VCaP (cell line): ENCODE data around the gene POLR3F.
"Not testable (repeated sequence)": the region's sequence is repeated elsewhere in the genome, so short reads cannot be mapped to it uniquely, and the experiment has no call there.

ENCODE experiments used
- H3K27ac ChIP-seq: fragments of 450-650 bp; 2 replicates; pipeline ENCODE4 v1.5.1; 2017
- TF ChIP-seq, protein P1 (sequence below): fragments of 450-650 bp; conservative IDR thresholded peaks from 2 replicates; pipeline ENCODE4 v1.5.1; 2017; ENCODE audit warnings: mild to moderate bottlenecking, moderate library complexity

POLR3F gene

DNA sequence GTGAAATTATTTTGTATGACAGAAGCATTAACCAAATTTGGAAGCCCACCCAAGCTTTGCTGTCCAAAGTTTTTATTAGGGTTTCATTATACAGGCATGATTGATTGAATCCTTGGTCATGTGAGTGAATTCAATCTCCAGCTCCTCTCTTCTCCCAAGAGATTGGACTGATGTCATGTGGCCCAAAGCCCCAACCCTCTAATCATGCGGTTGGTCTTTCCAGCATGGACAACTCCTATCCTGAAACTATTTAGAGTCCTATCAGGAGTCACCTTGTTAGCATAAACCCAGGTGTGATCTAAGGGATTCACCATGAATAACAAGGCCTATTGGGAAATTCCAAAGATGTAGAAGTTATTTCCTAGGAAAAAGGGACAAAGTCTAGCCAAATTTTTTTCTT lies 10.6 kb downstream of the POLR3F start:
- TF ChIP-seq, protein P1, sequence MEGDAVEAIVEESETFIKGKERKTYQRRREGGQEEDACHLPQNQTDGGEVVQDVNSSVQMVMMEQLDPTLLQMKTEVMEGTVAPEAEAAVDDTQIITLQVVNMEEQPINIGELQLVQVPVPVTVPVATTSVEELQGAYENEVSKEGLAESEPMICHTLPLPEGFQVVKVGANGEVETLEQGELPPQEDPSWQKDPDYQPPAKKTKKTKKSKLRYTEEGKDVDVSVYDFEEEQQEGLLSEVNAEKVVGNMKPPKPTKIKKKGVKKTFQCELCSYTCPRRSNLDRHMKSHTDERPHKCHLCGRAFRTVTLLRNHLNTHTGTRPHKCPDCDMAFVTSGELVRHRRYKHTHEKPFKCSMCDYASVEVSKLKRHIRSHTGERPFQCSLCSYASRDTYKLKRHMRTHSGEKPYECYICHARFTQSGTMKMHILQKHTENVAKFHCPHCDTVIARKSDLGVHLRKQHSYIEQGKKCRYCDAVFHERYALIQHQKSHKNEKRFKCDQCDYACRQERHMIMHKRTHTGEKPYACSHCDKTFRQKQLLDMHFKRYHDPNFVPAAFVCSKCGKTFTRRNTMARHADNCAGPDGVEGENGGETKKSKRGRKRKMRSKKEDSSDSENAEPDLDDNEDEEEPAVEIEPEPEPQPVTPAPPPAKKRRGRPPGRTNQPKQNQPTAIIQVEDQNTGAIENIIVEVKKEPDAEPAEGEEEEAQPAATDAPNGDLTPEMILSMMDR: no peak
- H3K27ac ChIP-seq: no peak overlapping the region

DNA sequence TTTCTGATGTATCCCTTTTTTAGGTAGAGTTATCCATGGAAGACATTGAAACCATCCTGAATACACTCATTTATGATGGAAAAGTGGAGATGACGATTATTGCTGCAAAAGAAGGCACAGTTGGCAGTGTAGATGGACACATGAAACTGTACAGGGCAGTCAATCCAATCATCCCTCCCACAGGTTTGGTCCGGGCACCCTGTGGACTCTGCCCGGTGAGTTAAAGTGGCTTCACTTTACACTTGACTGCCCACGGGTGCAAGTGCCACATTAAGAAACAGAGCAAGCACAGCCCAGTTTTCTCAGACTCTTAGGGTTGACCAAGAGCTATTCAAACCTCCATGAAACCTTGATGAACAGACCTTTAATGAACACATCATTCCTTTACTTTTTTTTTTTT lies 14.4 kb downstream of the POLR3F start:
- TF ChIP-seq, protein P1: no peak
- H3K27ac ChIP-seq: no peak overlapping the region

DNA sequence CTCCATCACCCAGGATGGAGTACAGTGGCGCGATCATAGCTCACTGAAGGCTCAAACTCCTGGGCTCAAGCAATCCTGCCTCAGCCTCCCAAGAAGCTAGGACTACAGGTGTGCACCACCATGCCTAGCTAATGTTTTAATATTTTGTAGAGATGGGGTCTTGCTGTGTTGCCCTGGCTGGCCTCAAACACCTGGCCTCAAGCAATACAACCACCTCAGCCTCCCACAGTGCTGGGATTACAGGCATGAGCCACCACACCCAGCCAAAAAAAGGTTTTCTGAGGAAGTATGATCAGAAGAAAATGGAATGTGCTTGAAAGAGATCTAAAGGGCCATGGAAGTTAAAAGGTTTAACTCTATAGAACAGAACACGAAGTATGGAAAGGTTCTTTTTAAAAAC lies 21.1 kb downstream of the POLR3F start:
- no peak overlapping the region for H3K27ac ChIP-seq

DNA sequence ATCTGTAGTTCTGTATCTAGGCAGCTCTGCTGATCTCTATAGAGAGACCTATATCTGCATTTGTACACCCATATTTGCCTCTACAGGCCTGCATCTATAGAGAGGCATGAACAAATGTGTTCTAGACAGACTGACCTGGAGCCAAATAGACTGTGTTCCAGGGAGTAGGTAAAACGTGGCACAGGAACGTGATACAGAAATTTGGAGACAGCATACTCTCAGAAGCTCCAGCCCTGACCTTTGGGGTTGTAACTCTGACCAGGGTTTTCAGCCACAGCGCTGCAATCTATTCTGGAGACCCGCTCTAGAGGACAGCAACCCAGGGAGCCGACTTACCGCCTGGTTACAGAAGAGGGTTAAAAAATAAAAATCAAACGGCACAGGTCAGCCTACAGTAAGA lies 28.9 kb downstream of the POLR3F start:
- peak overlapping the region; percentile 76 for H3K27ac ChIP-seq
- TF ChIP-seq, protein P1: no peak

More for the DNA sequence above, 21.1 kb downstream of the POLR3F start:
- TF ChIP-seq, protein P1: no peak

DNA sequence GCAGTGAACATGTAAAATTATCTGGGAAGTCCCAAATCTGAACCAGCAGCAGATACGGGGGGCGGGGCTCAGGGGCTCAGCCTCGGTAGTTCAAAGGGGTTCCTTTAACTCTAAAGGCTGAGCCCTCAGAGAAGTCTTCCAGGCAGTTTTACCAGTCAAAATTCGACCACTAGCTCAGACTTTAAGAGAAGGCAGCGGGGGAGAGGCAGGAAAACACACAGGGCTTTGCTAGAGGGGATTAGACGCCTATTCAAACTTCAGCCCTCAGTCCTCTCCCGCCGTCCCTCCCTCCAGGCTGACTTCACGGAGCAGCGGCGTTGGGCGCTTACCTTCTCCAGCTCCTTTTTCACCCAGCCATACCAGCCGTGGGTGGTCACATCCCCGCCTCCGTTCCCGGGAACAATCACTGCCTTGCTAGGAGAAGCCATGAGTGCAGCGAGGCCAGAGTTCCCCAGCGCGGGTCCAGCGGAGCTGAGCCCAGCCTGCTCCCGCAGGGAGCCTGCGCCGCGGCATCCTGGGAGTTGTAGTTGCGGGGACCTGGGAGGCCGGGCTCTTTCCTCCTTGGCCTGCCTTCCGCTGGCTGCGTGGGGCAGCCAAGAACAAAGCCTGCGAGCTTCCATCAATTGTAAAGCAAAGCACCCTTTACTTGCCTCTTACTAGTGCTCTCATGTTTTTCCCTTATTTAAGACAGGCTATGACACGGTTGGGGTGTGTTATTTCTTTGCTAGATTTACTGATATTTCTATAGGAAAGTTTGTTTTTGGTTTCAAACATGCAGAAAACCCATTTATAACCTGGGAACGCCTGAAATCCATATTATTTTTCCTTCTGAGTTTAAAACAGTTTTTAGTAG lies 29.8 kb downstream of the POLR3F start, which contains the start of gene RBBP9:
RBBP9 (minus strand) TSS at position 486 of the 853 bp plus-strand sequence; CDS start at position 428, 58 bp downstream.
- H3K27ac ChIP-seq: peak within 1 kb of the TSS; percentile 76
- TF ChIP-seq, protein P1: no peak

DNA sequence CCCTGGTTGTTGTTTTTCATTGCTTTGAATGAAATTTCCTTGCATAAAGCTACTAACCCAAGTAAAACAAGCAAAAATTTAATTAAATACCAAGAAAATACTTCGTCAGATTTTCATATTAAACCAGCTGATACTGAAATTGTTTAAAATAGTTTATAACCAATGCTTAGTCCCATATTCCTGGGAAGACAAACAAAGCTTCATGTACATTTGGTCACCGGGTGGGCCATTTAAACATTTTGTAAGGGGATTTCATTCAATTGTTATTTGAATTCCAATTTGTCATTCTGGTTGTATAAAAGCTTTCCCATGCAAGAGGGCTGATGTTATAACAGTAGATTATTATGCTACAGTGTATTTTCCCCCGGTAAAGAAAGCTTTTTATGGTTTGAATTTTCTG lies 30.4 kb downstream of the POLR3F start:
- H3K27ac ChIP-seq: peak overlapping the region; percentile 76

DNA sequence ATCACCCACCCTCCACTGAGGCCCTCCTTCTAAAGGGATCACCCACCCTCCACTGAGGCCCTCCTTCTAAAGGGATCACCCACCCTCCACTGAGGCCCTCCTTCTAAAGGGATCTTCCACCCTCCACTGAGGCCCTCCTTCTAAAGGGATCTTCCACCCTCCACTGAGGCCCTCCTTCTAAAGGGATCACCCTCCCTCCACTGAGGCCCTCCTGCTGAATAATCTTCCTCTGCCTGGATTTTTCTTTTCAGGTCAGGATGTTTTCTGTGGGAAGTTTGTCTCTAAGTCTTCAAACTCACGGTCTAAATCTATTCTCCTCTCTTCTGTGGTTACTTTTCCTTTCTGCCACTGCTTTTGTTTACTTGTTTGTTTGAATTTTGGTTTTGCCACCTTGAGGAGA lies 34.5 kb downstream of the POLR3F start:
- not testable (repeated sequence) for H3K27ac ChIP-seq

More for the DNA sequence above, 30.4 kb downstream of the POLR3F start:
- TF ChIP-seq, protein P1: no peak

DNA sequence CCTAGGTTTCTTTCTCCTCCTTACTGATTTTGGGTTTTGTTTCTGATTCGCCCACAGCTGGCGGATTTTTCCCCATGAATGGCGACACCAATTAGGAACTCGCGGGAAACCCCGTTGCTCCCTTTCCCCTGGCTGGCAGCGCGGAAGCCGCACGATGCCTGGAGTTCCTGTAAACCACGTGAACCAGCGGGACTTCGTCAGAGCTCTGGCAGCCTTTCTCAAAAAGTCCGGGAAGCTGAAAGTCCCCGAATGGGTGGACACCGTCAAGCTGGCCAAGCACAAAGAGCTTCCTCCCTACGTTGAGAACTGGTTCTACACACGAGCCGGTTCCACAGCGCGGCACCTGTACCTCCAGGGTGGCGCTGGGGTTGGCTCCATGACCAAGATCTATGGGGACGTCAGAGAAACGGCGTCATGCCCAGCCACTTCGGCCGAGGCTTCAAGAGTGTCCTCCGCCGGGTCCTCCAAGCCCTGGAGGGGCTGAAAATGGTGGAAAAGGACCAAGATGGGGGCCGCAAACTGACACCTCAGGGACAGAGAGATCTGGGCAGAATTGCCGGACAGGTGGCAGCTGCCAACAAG lies 37.4 kb downstream of the POLR3F start:
- no peak overlapping the region; the same call in 1 of the 2 replicates for H3K27ac ChIP-seq
- TF ChIP-seq, protein P1: no peak
